Endothelial cell of umbilical vein (primary cell): Measurements from ENCODE around the gene ANKMY1. TPM values are rescaled to one million over a fixed set of nuclear protein-coding genes. Genes with fewer than 3 reads are reported as not detected.

Experiments used
- BruUV-seq: library from RNA; stranded (reverse); fragments of 400-500 nt; replicated peaks from 2 replicates; lab custom pipeline; 2021; lab: Mats Ljungman, UMichigan
- CTCF ChIA-PET: fragments of 300-600, 350-600 bp; sonication (Branson Sonifier 250); formaldehyde crosslinking; loops from one replicate; lab custom pipeline; 2021; ENCODE audit warnings: antibody characterized with exemption, inconsistent platforms; lab: Charles Lee
- POLR2A ChIA-PET: fragments of 300-600, 350-600 bp; sonication (Branson Sonifier 250); formaldehyde crosslinking; loops from one replicate; lab custom pipeline; 2021; ENCODE audit warnings: antibody characterized with exemption, inconsistent platforms; lab: Charles Lee
- DNase-seq: peaks from one replicate; pipeline ENCODE4 v3.0.0-alpha.2; 2011; ENCODE audit warnings: low read depth, low spot score
- FAIRE-seq: peaks from 2 replicates; lab custom pipeline; 2011; peaks lifted over from hg19 to GRCh38; lab: Jason Lieb, UNC
- H2AFZ ChIP-seq: 2 replicates; pipeline ENCODE4 v1.6.0; 2012; ENCODE audit warnings: low read depth, low read length, control low read depth, inconsistent platforms
- H3K27ac ChIP-seq: 2 replicates; pipeline ENCODE4 v1.5.1; 2011; ENCODE audit warnings: low read depth, mild to moderate bottlenecking, control low read depth, low read length, moderate library complexity; ENCODE audit not compliant: insufficient read depth
- H3K27me3 ChIP-seq, 2 experiments: 2 replicates each; pipeline versions ENCODE4 v1.6.0 to v1.6.1; 2011; ENCODE audit warnings: low read length in 2 of 2, mixed read lengths in 1 of 2; ENCODE audit not compliant: control insufficient read depth in 2 of 2, insufficient read depth in 2 of 2
- H3K36me3 ChIP-seq, 2 experiments: 2 replicates in 1 of 2; 3 replicates in 1 of 2; pipeline ENCODE4 v1.5.1; 2011; ENCODE audit warnings: low read length in 2 of 2, mild to moderate bottlenecking in 1 of 2, moderate library complexity in 1 of 2; ENCODE audit not compliant: control insufficient read depth in 2 of 2, insufficient read depth in 2 of 2; ENCODE audit errors: extremely low read depth in 1 of 2
- H3K4me1 ChIP-seq: 3 replicates; pipeline ENCODE4 v1.5.1; 2011; ENCODE audit warnings: mild to moderate bottlenecking, low read length; ENCODE audit not compliant: control insufficient read depth, insufficient read depth; ENCODE audit errors: extremely low read depth
- H3K4me2 ChIP-seq: 2 replicates; pipeline ENCODE4 v1.6.1; 2011; ENCODE audit warnings: low read length, control low read depth, mixed read lengths; ENCODE audit not compliant: insufficient read depth
- H3K4me3 ChIP-seq, 3 experiments: fragments of 200-600 bp in 1 of 3; sonication (generic), shearing (Covaris generic) in 1 of 3; replicated peaks in 1 of 3; 2 replicates each; pipeline ENCODE4 v1.5.1; 2011 to 2016; ENCODE audit warnings: control low read depth in 3 of 3, low read length in 3 of 3, mild to moderate bottlenecking in 2 of 3, inconsistent platforms in 1 of 3, low read depth in 1 of 3, moderate library complexity in 1 of 3; ENCODE audit not compliant: insufficient read depth in 1 of 3
- H3K79me2 ChIP-seq: 2 replicates; pipeline ENCODE4 v1.6.0; 2012; ENCODE audit warnings: low read length, inconsistent platforms; ENCODE audit not compliant: control insufficient read depth, insufficient read depth
- H3K9ac ChIP-seq: replicated peaks from 2 replicates; pipeline ENCODE3; 2011; ENCODE audit warnings: low read length, control low read depth; ENCODE audit not compliant: insufficient read depth; ENCODE audit errors: extremely low read depth
- H3K9me1 ChIP-seq: replicated peaks from 3 replicates; pipeline ENCODE4 v1.6.0; 2011; ENCODE audit warnings: mild to moderate bottlenecking, low read length; ENCODE audit not compliant: control insufficient read depth, insufficient read depth; ENCODE audit errors: extremely low read depth
- H3K9me3 ChIP-seq: replicated peaks from 2 replicates; pipeline ENCODE4 v1.5.1; 2012; ENCODE audit warnings: low read length, inconsistent platforms; ENCODE audit not compliant: control insufficient read depth, insufficient read depth
- H4K20me1 ChIP-seq: replicated peaks from 2 replicates; pipeline ENCODE3; 2011; ENCODE audit warnings: mild to moderate bottlenecking, low read length; ENCODE audit not compliant: control insufficient read depth, insufficient read depth; ENCODE audit errors: extremely low read depth
- CTCF ChIP-seq, 2 donors: IDR thresholded peaks; 1 replicate in 1 of 2; 2 replicates in 1 of 2; pipeline ENCODE4 v1.5.1; 2011; ENCODE audit warnings: low read length in 2 of 2, mild to moderate bottlenecking in 2 of 2, moderate library complexity in 2 of 2, control low read depth in 1 of 2, inconsistent platforms in 1 of 2, low read depth in 1 of 2; ENCODE audit not compliant: insufficient read depth in 1 of 2; ENCODE audit errors: extremely low read depth in 1 of 2
- EZH2 ChIP-seq: IDR thresholded peaks from 2 replicates; pipeline ENCODE4 v1.6.1; 2012; ENCODE audit warnings: borderline replicate concordance, low read depth, mild to moderate bottlenecking, moderate library complexity, low read length, inconsistent platforms; ENCODE audit not compliant: severe bottlenecking
- FOS ChIP-seq: IDR thresholded peaks from 2 replicates; pipeline ENCODE4 v1.6.1; 2011; ENCODE audit warnings: mild to moderate bottlenecking, low read length, moderate library complexity, borderline replicate concordance; ENCODE audit not compliant: insufficient read depth
- GATA2 ChIP-seq: IDR thresholded peaks from 2 replicates; pipeline ENCODE4 v1.7.0; 2011; ENCODE audit warnings: low read depth, mild to moderate bottlenecking, moderate library complexity, mixed read lengths, low read length; ENCODE audit not compliant: insufficient read length, insufficient read depth
- JUN ChIP-seq: IDR thresholded peaks from 2 replicates; pipeline ENCODE4 v1.6.1; 2011; ENCODE audit warnings: borderline replicate concordance, low read depth; ENCODE audit not compliant: insufficient read length, insufficient read depth
- MAX ChIP-seq: IDR thresholded peaks from 2 replicates; pipeline ENCODE4 v1.6.1; 2011; ENCODE audit not compliant: insufficient read depth, insufficient read length
- MYC ChIP-seq: IDR thresholded peaks from one replicate; pipeline ENCODE4 v1.6.1; 2011; ENCODE audit warnings: mild to moderate bottlenecking, low read depth, low read length
- POLR2A ChIP-seq: IDR thresholded peaks from 2 replicates; pipeline ENCODE4 v1.6.1; 2012; ENCODE audit warnings: low read depth, mild to moderate bottlenecking, control low read depth, low read length
- POLR2AphosphoS5 ChIP-seq: IDR thresholded peaks from 2 replicates; pipeline ENCODE4 v1.6.1; 2012; ENCODE audit warnings: low read depth, mild to moderate bottlenecking, control low read depth, low read length, moderate library complexity; ENCODE audit not compliant: insufficient read depth
- dilution Hi-C: fragments of 300-500 bp; cut with MboI; formaldehyde crosslinking; loops from one replicate; pipeline ENCODE4 v1.15.0; 2019; ENCODE audit warnings: low sequenced_read_pairs; ENCODE audit not compliant: extremely low pct_ligation_motif_present
- intact Hi-C: fragments of 100-400 bp; cut with micrococcal nuclease; formaldehyde crosslinking; loops from one replicate; pipeline ENCODE4 v1.10.0; 2022
- polyA plus RNA-seq, 4 experiments: library from polyadenylated mRNA; depleted of rRNA in 3 of 4; stranded (reverse) in 3 of 4; unstranded in 1 of 4; fragments of >200 nt; gene quantifications; 2 replicates each; pipeline versions ENCODE4 v1.2.1 to v1.2.3, GENCODE V29; 2011 to 2012; ENCODE audit warnings: missing spikeins in 1 of 4
- total RNA-seq: library from RNA; stranded (reverse); gene quantifications from 2 replicates; pipeline ENCODE4 v1.2.3, GENCODE V29; 2021

Gene ANKMY1
- total and polyA plus RNA-seq, 2 donors (not counting 3 experiments of a cell fraction or from before 2014, with no cell fraction given) = 9.0 to 16.0 TPM

GRCh38 chr2:240506406-240507059, 51.3 kb downstream of the ANKMY1 start:
- Histone ChIP-seq H3K9me1 (no peaks in the 10 kb centered on the region), H3K79me2 (no peaks in the 10 kb centered on the region), H3K9ac (no peak overlapping the region), H3K36me3 (no peaks in the 10 kb centered on the region), H3K27me3 (no peaks in the 10 kb centered on the region), H3K4me1 (no peaks in the 10 kb centered on the region), H2AFZ (no peak overlapping the region), H3K9me3 (no peaks in the 10 kb centered on the region), H4K20me1 (no peaks in the 10 kb centered on the region), H3K4me3 (no peak overlapping the region), H3K27ac (no peak overlapping the region), H3K4me2 (no peak overlapping the region)
- dilution Hi-C loops (no loop called here), intact Hi-C loops (no loop called here)
- no TSS peak for BruUV-seq
- POLR2A ChIA-PET = no interaction called here
- TF ChIP-seq POLR2A (no peak), POLR2AphosphoS5 (no peak), MAX (no peak), FOS (no peak), JUN (no peak), CTCF (IDR thresholded peaks at IDR 0.05; ENCODE audit: extremely low read depth in 1 of 2, insufficient read depth in 1 of 2, low read depth in 1 of 2, low read length in 2 of 2) (no peak), MYC (no peak), GATA2 (no peak), EZH2 (no peak)
- CTCF ChIA-PET = no interaction called here
- no peak for DNase-seq
- FAIRE-seq = no peak
